Measurements from ENCODE around the gene TNFRSF19. TPM values are rescaled to one million over a fixed set of nuclear protein-coding genes. Genes with fewer than 3 reads are reported as not detected.

Gene TNFRSF19
- total RNA-seq, 3 donors from 2014 or later, result 0.32 to 3.8 (median 0.58) TPM

DNA sequence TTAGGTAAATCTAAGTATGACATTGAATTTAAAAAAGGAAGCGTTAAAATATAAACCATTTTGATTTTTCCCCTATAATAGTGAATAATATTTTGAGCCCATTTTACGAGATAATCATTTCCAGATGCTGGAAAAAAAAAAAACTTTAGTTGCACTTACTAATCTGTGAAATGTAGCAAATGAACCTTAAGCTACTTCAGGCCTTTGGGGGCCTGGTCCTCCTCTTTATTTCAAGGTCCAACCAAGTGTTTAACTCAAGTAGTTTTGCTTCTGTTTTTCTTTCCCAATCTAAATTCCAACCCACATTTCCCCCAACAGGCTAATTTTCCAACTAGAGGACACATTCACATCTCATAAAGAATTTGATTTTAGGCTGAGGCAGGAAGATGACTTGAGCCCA, 101.2 kb downstream of the TNFRSF19 start:
- TF ChIP-seq CTCF (IDR thresholded peaks at IDR 0.05), result no peak
- no peak overlapping the region for H3K4me3 ChIP-seq
- no peaks in the 10 kb centered on the region for H3K4me1 ChIP-seq (ENCODE audit: low read depth)
- H3K9me3 ChIP-seq, result no peaks in the 10 kb centered on the region
- intact Hi-C loops (cut with DNase I, micrococcal nuclease), result no loop called here
- H3K36me3 ChIP-seq (ENCODE audit: low read depth), result no peaks in the 10 kb centered on the region
- DNase-seq (no peak), ATAC-seq (no peak)

GRCh38 chr13:23671897-23672296, 101.7 kb downstream of the TNFRSF19 start:
- H3K4me1 ChIP-seq (ENCODE audit: low read depth), result no peaks in the 10 kb centered on the region
- DNase-seq, result no peak
- H3K36me3 ChIP-seq (ENCODE audit: low read depth), result no peaks in the 10 kb centered on the region
- no peak for TF ChIP-seq CTCF (IDR thresholded peaks at IDR 0.05)
- H3K9me3 ChIP-seq, result no peaks in the 10 kb centered on the region
- ATAC-seq, result no peak
- intact Hi-C loops (cut with DNase I, micrococcal nuclease), result no loop called here
- no peak overlapping the region for H3K4me3 ChIP-seq

- TF ChIP-seq CTCF (IDR thresholded peaks at IDR 0.05), result no peak
- no peaks in the 10 kb centered on the region for H3K9me3 ChIP-seq
- ATAC-seq, result no peak
- DNase-seq, result no peak
- intact Hi-C loops (cut with DNase I, micrococcal nuclease), result no loop called here
- no peaks in the 10 kb centered on the region for H3K4me1 ChIP-seq (ENCODE audit: low read depth)
- H3K4me3 ChIP-seq, result no peak overlapping the region
- H3K36me3 ChIP-seq (ENCODE audit: low read depth), result no peaks in the 10 kb centered on the region
These were observed 102.4 kb downstream of the TNFRSF19 start for GRCh38 chr13:23672616-23673015.

GRCh38 chr13:23673354-23673753, 103.1 kb downstream of the TNFRSF19 start:
- H3K4me1 ChIP-seq (ENCODE audit: low read depth), result no peaks in the 10 kb centered on the region
- no peaks in the 10 kb centered on the region for H3K36me3 ChIP-seq (ENCODE audit: low read depth)
- H3K4me3 ChIP-seq, result no peak overlapping the region
- ATAC-seq, result no peak
- TF ChIP-seq CTCF (IDR thresholded peaks at IDR 0.05), result no peak
- no peak for DNase-seq
- intact Hi-C loops (cut with DNase I, micrococcal nuclease), result no loop called here
- no peaks in the 10 kb centered on the region for H3K9me3 ChIP-seq

GRCh38 chr13:23673867-23674605, 103.8 kb downstream of the TNFRSF19 start:
- H3K9me3 ChIP-seq, result no peaks in the 10 kb centered on the region
- H3K36me3 ChIP-seq (ENCODE audit: low read depth), result no peaks in the 10 kb centered on the region
- TF ChIP-seq CTCF (IDR thresholded peaks at IDR 0.05), result no peak
- intact Hi-C loops (cut with DNase I, micrococcal nuclease), result no loop called here
- no peak overlapping the region for H3K4me3 ChIP-seq
- no peaks in the 10 kb centered on the region for H3K4me1 ChIP-seq (ENCODE audit: low read depth)
- DNase-seq (no peak), ATAC-seq (no peak)
